Measurements from ENCODE around the gene YES1.
"Not testable (repeated sequence)": the region's sequence is repeated elsewhere in the genome, so short reads cannot be mapped to it uniquely, and the experiment has no call there.

The YES1 gene

DNA sequence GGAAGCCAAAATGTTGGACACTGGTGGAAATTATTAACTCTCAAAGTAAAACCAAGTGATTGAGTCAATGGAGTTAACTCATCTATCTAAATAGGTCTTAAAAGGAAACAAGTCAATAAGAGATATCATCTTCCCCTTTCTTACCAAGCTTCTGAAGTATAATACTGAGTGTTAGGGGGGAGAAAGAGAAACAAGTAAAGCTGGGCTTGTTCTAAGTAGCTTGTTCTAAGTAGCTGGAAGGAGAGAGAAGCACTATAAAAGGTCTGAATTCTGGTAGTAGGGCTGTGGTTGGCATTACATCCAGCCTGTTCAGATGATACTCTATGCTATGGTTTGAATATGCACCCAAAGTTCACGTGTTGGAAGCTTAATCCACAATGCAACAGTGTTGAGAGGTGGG is 26.8 kb downstream of the YES1 start:
- TF ChIP-seq, protein P1, sequence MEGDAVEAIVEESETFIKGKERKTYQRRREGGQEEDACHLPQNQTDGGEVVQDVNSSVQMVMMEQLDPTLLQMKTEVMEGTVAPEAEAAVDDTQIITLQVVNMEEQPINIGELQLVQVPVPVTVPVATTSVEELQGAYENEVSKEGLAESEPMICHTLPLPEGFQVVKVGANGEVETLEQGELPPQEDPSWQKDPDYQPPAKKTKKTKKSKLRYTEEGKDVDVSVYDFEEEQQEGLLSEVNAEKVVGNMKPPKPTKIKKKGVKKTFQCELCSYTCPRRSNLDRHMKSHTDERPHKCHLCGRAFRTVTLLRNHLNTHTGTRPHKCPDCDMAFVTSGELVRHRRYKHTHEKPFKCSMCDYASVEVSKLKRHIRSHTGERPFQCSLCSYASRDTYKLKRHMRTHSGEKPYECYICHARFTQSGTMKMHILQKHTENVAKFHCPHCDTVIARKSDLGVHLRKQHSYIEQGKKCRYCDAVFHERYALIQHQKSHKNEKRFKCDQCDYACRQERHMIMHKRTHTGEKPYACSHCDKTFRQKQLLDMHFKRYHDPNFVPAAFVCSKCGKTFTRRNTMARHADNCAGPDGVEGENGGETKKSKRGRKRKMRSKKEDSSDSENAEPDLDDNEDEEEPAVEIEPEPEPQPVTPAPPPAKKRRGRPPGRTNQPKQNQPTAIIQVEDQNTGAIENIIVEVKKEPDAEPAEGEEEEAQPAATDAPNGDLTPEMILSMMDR (IDR thresholded peaks at IDR 0.05; ENCODE audit: borderline replicate concordance, insufficient read depth, low read depth, low read length): no peak

DNA sequence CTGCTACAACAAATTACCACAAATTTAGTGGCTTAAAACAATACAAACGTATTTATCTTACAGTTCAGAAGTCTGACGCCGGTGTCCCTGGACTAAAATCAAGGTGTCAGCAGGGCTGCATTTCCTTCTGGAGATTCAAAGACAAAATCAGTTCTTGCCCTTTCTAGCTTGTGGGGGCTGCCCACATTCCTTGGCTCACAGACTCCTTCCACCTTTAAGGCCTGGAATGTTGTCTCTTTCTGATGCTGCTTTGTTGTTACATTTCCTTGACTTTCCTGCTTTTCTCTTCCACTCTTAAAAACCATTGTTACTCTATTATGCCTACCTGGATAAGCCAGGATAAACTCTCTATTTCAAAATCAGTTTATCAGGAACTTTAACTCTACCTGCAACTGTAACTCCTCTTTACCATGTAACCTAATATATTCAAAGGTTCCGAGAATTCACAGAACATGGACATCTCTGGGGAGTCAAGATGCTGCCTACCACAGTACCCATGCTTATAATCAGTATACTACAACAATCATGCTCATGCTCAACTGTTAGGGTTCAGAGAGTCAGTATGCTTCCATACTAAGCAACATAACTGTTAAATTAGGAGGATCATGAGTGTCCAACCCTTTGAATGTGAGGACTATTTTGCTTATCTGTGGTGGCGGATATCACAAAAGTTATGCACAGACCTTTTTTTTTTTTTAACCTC is 27.4 kb downstream of the YES1 start:
- no peak overlapping the region for H3K4me3 ChIP-seq (ENCODE audit: low read depth, low read length)
- TF ChIP-seq, protein P1 (IDR thresholded peaks at IDR 0.05; ENCODE audit: borderline replicate concordance, insufficient read depth, low read depth, low read length): no peak

More for the DNA sequence above, 26.8 kb downstream of the YES1 start:
- H3K4me3 ChIP-seq (ENCODE audit: low read depth, low read length): no peak overlapping the region

DNA sequence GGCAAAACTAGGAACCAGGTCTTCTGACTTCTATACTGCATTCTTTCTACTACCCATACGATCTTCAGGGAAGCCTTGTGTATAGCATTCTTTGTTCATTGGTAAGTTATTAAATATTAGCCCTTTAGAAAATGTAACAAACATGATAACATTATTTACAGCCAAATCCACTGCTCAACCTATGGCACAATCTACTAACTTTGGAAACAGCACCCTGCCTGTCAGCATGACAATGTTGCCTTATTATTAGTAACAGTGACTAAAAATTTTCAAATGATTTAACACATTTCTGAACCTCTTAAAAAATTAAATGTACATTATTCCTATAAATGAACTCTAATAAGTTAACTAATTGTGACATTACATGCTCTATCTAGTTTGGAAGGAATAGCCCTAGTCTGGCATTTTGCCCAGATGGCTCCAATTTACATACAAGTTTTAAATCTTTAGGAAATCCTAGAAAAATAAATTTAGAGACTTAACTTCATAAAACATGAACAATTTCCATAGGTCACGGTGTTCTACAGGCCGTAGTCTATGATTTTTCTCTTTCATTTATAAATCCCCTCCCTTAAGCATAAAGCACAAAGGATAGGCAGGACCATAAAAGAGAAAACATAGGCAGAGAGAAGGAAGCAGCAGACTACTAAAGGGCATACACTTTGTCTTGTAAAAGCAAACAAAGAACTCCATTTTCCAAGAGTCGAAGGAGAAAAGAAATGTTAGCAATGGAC is 33.7 kb downstream of the YES1 start:
- H3K4me3 ChIP-seq (ENCODE audit: low read depth, low read length): no peak overlapping the region
- TF ChIP-seq, protein P1 (IDR thresholded peaks at IDR 0.05; ENCODE audit: borderline replicate concordance, insufficient read depth, low read depth, low read length): no peak

DNA sequence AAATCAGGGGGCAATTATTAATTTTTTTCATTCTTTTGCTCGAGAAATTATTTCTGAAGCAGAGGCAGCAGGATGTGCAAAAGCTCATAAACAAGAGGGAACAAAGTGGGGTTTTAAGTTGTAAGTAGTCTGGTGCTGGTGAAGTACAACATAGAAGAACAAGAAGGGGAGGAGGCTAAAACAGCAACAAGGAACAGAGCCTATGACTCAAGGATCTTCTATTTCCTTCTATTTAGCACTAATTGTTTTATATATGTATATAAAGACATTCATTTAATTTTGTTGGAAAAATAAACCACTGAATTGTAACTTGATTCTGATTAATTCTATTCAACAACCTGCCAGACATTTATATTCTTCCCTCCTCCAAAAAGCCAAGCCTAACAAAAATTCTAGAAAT is 35.0 kb downstream of the YES1 start:
- TF ChIP-seq, protein P1 (IDR thresholded peaks at IDR 0.05; ENCODE audit: borderline replicate concordance, insufficient read depth, low read depth, low read length): no peak

DNA sequence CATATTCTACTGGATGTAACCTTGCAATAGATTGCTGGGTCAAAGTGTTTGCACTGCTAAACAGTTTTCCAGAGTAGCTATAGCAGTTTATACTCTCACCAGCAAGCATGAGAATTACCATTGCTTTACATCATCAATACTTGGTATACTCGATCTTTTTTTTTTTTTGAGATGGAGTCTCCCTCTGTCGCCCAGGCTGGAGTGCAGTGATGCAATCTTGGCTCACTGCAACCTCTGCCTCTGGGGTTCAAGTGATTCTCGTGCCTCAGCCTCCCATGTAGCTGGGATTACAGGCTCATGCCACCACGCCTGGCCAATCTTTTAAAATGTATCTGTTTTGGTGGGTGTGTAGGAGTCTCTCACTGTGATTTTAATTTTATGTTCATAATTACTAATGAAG is 36.0 kb downstream of the YES1 start:
- H3K4me3 ChIP-seq (ENCODE audit: low read depth, low read length): not testable (repeated sequence)

More for the DNA sequence above, 35.0 kb downstream of the YES1 start:
- H3K4me3 ChIP-seq (ENCODE audit: low read depth, low read length): no peak overlapping the region

DNA sequence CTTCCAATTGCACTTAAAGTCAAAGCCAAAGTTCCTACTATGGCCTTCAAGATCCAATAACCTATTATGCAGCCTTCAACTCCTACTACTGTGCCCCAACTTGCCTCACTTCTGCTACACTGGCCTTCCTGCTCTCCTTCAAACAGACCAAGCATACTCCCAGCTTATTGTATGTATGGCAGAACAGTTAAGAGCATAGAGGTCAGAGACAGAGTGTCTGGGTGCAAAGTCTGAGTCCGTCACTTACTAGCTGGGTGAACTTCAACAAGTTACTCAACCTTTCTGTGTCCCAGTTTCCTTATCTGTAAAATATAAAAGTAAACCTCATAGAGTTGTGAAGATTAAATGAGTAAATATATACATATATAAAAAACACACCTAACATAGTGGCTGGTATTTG is 37.2 kb downstream of the YES1 start:
- H3K4me3 ChIP-seq (ENCODE audit: low read depth, low read length): no peak overlapping the region
- TF ChIP-seq, protein P1 (IDR thresholded peaks at IDR 0.05; ENCODE audit: borderline replicate concordance, insufficient read depth, low read depth, low read length): no peak

DNA sequence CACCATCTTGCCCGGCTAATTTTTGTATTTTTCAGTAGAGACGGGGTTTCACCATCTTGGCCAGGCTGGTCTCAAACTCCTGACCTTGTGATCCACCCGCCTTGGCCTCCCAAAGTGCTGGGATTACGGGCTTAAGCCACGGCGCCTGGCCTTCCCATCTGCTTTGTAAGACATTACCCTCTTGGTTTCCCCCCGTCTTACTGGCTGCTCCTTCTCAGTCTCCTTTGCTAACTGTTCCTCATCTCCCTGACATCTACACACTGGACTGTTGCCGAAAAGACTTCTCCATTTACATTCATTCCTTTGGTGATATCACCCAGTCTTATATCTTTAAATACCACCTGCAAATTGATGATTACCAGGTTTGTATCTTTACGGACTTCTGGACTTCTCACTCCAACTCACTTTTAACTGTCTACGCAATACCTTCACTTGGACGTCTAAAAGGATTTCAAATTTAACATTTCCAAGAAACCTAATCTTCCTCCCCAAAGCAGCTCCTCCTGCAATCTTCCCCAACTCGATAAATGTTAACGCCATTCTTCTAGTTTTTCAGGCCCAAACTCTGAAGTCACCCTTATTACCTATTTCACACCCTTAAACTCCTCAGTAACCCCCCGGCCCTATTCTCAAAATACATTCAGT is 37.9 kb downstream of the YES1 start:
- TF ChIP-seq, protein P1 (IDR thresholded peaks at IDR 0.05; ENCODE audit: borderline replicate concordance, insufficient read depth, low read depth, low read length): no peak
- H3K4me3 ChIP-seq (ENCODE audit: low read depth, low read length): no peak overlapping the region
